Lower leg skin (tissue), 4 donors: ENCODE data around the gene GPS1. TPM values are rescaled to one million over a fixed set of nuclear protein-coding genes. Genes with fewer than 3 reads are reported as not detected.
A peak's percentile ranks its signal among the peaks of the same experiment; 100 is the strongest.

Experiments used
- DNase-seq, 2 donors: peaks; one replicate each; pipeline ENCODE4 v3.0.0-alpha.2; 2019; ENCODE audit warnings: low spot score in 2 of 2
- H3K4me3 ChIP-seq: fragments of 200-600 bp; sonication (generic); 2 replicates; pipeline ENCODE4 v1.5.1; 2017; ENCODE audit warnings: mild to moderate bottlenecking, low read depth; ENCODE audit not compliant: poor library complexity, severe bottlenecking
- CTCF ChIP-seq, 3 donors: fragments of 450-650 bp; IDR thresholded peaks; one replicate each; pipeline ENCODE4 v1.5.1; 2016; ENCODE audit warnings: antibody characterized with exemption in 3 of 3, mild to moderate bottlenecking in 3 of 3, moderate library complexity in 2 of 3
- POLR2A ChIP-seq, 2 donors: fragments of 450-650 bp; IDR thresholded peaks; one replicate each; pipeline ENCODE4 v1.6.1; 2016 to 2017; ENCODE audit warnings: antibody characterized with exemption in 2 of 2, mild to moderate bottlenecking in 1 of 2, moderate library complexity in 1 of 2
- WGBS, 2 donors: methylation state at CpG; one replicate each; pipeline ENCODE4 v1.1.5; 2018; 5-methylcytosine and 5-hydroxymethylcytosine counted together
- intact Hi-C: fragments of 100-400 bp; cut with DNase I; formaldehyde crosslinking; loops from one replicate; pipeline ENCODE4 v1.15.0; 2023; ENCODE audit warnings: low total_unique reads
- total RNA-seq, 4 donors: library from RNA; depleted of rRNA; stranded (reverse); fragments of >200 nt; gene quantifications; one replicate each; pipeline ENCODE4 v1.1.0, GENCODE V29; 2016

Gene GPS1
- total RNA-seq, 4 donors from 2014 or later: 57.2 to 99.3 (median 79.1) TPM

GRCh38 chr17:82063424-82064415 is 12.0 kb downstream of the GPS1 start:
- DNase-seq: no peak
- no peak for TF ChIP-seq CTCF (IDR thresholded peaks at IDR 0.05)
- TF ChIP-seq POLR2A (IDR thresholded peaks at IDR 0.05): no peak
- WGBS, 2 donors: 68 to 80% methylated on average over 19 to 20 of the region's 20 CpGs
- intact Hi-C loops: no loop called here
- no peak overlapping the region for H3K4me3 ChIP-seq

GRCh38 chr17:82064433-82065192 is 12.9 kb downstream of the GPS1 start:
- WGBS, 2 donors: 14 to 28% methylated on average over 8 to 24 of the region's 36 CpGs
- TF ChIP-seq POLR2A (IDR thresholded peaks at IDR 0.05): no peak
- no peak for DNase-seq
- intact Hi-C loops: no loop called here
- peak overlapping the region; percentile 84 for H3K4me3 ChIP-seq

- intact Hi-C loops: no loop called here
- WGBS, 2 donors: 0% methylated on average over 5 to 11 of the region's 47 CpGs
- peak overlapping the region; percentile 84 for H3K4me3 ChIP-seq
- TF ChIP-seq POLR2A (IDR thresholded peaks at IDR 0.05) (no peak), CTCF (IDR thresholded peaks at IDR 0.05) (no peak)
- no peak for DNase-seq
Measured at GRCh38 chr17:82065193-82065637, 13.5 kb downstream of the GPS1 start.

- peak in 1 of 2 donors; percentile 92 for DNase-seq
- intact Hi-C loops: no loop called here
- TF ChIP-seq POLR2A (IDR thresholded peaks at IDR 0.05): no peak
- no peak for TF ChIP-seq CTCF (IDR thresholded peaks at IDR 0.05)
- 11 to 48% methylated on average over 14 to 69 of the region's 88 CpGs for WGBS, 2 donors
- peak within 1 kb of the TSS; percentile 84 for H3K4me3 ChIP-seq
Measured at GRCh38 chr17:82065638-82066303, 14.1 kb downstream of the GPS1 start, which contains the start of gene DUS1L. TSS of gene DUS1L (minus strand) at chr17:82065804. CDS start at chr17:82065059, 745 bp downstream.

- intact Hi-C loops: no loop called here
- H3K4me3 ChIP-seq: no peak overlapping the region
- DNase-seq: no peak
- TF ChIP-seq CTCF (IDR thresholded peaks at IDR 0.05): no peak
- no peak for TF ChIP-seq POLR2A (IDR thresholded peaks at IDR 0.05)
Measured at GRCh38 chr17:82070611-82071010, 18.9 kb downstream of the GPS1 start.
